ENCODE measurements around the gene MMP24OS.
"Not testable (repeated sequence)": the region's sequence is repeated elsewhere in the genome, so short reads cannot be mapped to it uniquely, and the experiment has no call there.

MMP24OS gene

GRCh38 chr20:35252598-35252997, 25.3 kb downstream of the MMP24OS start:
- not testable (repeated sequence) for DNase-seq

DNA sequence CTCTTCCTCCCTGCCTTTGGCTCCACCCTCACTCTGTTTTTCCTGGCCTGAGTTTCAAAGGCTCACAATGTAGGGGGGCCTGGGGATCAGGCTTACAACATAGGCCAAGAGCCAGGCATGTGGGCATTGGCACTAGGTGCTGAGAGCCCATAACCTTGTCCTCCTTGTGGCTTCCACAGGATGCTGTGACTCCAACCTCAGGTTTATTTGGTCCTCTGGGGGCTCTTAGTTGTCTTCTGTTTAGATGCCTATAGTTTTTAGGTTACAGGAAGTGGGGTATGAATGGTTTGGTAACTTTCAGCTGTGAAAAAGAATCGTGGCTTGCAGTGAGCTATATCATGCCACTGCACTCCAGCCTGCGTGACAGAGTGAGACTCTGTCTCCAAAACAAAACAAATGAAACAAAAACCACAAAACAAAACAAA, 25.9 kb downstream of the MMP24OS start:
- DNase-seq, result no peak

DNA sequence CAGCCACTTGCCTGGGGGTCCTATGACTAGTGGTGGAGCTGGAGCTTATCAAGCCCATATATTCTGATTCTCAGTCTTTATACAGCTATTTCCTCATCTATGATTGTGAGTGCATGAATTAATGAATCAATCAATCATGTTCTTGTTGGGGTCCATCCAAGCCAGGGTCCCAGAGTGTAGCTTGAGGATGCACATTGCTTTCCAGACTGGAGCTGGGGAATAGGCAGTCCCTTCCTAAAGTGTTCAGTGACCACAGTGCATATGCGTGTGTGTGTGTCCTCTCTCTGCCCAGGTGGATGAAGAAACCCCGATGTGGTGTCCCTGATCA, 26.3 kb downstream of the MMP24OS start:
- DNase-seq, result no peak

GRCh38 chr20:35248641-35249475, 29.1 kb downstream of the MMP24OS start:
- no peak for DNase-seq

DNA sequence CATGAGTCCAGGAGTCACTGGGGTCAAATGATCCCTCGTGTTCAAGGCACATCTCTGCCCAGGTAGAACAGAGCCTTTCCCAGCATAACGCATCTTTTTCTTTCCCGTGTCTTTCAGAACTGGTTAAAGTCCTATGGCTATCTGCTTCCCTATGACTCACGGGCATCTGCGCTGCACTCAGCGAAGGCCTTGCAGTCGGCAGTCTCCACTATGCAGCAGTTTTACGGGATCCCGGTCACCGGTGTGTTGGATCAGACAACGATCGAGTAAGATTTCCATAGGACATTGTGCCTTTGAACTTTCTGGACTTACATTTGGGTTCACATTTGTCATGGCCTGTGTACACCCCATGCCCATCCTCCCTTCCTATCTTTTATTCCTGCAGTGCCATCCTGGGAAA, 31.2 kb downstream of the MMP24OS start:
- no peak for DNase-seq

GRCh38 chr20:35243986-35244385, 33.9 kb downstream of the MMP24OS start:
- no peak for DNase-seq

GRCh38 chr20:35243317-35243716, 34.6 kb downstream of the MMP24OS start:
- no peak for DNase-seq

DNA sequence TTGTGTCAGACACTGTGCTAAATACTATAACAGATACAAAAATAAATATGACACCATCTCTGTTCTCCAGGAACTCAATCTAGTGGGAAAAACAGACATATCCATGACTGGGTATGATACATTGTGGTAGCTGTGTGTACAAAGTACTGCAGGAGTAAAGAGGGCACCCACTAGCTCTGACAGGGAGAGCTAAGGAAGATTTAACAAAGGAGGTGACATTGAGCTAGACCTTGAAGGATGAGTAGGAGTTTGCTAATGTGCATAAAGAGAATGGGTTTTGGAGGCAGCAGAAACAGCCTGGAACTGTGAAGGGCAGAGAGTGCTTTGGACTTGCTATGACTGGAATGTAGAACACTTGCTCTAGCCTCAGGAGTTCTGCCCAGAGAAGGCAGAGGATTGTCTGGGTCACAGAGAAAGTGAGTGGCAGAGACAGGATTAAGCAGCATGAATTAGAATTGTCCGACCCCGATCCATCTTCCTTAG, 37.1 kb downstream of the MMP24OS start:
- no peak for DNase-seq

DNA sequence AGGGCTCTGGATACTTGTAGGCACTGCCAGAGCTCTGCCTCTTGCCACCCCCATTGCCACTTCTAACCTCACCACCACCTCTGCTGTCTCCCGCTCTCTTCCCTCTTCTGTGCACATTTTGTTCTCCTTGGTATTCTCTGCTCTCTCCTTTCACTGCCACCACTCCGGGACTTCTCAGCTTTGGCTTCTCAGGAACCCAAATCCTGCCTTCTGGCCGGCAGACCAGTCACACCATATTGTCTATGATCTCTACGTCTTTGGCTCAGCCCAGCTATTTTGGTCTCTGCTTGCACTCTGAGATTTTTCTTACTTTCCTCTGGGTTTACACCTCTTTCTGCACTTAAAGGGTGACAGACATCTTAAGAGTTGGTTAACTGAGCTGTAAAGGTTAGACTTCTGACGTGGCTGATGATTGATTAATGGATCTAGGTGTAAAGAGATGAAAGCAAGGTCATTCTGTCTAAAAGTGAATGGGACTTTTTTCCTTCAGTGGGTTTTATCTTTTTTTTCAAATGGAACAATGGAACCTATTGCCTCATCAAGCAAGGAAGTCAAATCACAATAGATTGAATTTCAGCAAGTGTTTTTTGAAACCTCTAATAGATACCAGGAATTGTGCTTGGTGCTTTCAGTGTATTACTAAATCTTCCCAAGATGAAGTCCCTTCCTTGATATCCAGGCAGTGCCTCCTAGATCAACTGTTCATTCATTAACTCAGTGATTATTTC, 37.7 kb downstream of the MMP24OS start:
- DNase-seq, result no peak

DNA sequence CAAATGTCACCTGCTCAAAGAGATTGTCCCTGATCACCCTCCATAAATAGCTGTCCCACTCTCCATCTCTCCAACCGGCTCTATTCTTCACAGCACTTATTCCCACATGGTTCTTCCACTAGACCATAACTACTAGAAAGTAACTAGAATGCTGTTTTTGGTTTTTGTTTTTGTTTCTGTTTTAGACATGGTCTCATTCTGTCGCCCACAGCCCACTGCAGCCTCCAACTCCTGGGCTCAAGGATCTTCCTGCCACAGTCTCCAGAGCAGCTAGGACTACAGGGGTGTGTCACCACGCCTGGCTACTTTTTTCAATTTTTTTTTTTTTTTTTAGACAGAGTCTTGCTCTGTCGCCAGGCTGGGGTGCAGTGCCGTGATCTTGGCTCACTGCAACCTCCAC, 39.2 kb downstream of the MMP24OS start:
- no peak for DNase-seq

- no peak for DNase-seq
Measured at GRCh38 chr20:35238170-35238569, 39.8 kb downstream of the MMP24OS start.

GRCh38 chr20:35237486-35237885, 40.4 kb downstream of the MMP24OS start:
- no peak for DNase-seq

DNA sequence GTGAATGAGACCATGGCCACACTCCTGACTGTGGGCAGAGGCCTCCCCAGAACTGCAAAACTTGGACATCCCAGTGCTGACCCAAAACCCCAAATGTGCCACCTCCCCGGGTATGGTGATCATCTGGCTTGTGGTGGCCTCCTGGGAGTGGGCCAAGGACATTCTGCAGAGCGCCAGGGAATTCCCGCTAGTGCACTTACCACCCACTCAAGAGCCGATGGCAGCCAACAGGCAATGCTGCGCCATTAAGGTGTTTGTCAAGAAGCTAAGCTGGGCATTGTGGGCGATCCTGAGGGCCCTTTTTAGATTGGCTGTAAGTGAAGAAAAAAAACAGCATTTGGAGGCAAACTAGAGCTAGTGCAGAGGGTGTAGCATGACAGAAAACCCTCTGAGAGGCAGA, 42.0 kb downstream of the MMP24OS start:
- peak in 29 of 58 donors; percentile 0 to 81 (median 25) for DNase-seq

DNA sequence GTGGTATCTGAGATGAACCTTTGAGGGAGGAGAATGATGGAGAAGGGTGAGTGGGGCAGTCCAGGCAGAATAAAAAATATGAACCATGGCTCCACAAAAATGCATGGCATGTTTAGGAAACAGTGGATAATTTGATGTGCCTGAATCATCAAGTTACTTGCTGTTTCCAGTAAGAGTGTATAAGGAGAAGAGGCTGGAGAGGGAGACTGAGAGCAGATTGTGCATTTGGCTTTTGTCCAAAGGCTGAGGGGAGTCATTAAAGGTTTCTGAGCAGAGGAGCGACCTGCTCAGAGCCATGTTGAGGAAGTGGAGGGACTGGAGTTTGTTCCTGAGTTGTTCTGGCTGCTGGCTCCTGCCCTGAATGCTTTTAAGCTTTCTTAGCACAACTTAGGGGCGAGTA, 45.3 kb downstream of the MMP24OS start:
- DNase-seq, result no peak

DNA sequence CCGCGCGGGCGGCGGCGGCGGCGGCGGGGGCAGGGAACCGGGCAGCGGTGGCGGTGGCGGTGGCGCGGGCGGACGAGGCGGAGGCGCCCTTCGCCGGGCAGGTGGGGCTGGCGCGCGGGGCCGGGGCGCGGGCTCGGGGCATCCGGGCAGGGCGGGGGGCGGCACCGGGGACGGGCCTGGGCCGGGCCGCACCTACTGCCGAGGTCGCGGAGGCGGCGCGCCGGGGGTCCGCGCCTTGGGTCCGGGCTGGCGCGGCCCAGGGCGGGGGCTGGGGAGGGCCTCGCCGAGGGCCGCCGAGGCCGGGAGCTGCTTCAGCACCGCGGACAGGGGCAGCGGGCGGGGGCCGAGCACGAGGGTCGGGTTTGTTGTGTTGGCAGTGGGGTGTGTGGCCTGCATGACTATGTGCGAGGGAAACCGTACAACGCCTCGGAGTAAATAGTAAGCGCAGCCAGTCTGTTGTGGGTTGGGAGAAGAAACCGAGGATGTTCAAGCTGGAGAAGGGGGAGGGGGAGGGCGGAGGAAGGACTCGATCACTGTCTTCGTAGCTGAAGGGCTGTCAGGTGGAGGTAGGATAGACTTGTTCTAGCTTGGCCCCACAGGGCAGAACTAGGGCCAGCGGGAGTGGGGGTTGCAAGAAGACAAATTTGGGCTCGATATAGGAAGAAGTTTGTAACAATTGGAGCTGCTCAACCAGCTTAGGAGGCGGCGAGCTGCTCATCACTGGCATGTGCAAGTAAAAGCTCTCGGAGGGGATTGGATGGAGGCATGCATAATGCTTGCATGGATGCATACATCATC, 50.8 kb downstream of the MMP24OS start:
- DNase-seq, result peak in 30 of 58 donors; percentile 0 to 72 (median 24)
